Activated T-helper 17 cell treated with anti-CD3 and anti-CD28 coated beads, Interleukin-2, amount 50 U/mL, for 72 hours (primary cell): ENCODE measurements around the gene MID1IP1. TPM values are rescaled to one million over a fixed set of nuclear protein-coding genes. Genes with fewer than 3 reads are reported as not detected.

Experiments
- ATAC-seq: fragments of 150-1000 bp; cut with Tn5 transposase; replicated peaks from 2 replicates; pipeline ENCODE4 v1.10.0; 2021; ENCODE audit warnings: mild to moderate bottlenecking, moderate library complexity
- H3K27ac Mint-ChIP-seq: one replicate; pipeline ENCODE4 v1.8.0; 2022; ENCODE audit warnings: mixed read lengths
- H3K27me3 Mint-ChIP-seq: one replicate; pipeline ENCODE4 v1.8.0; 2022; ENCODE audit warnings: mixed read lengths
- H3K36me3 Mint-ChIP-seq: one replicate; pipeline ENCODE4 v1.8.0; 2022; ENCODE audit warnings: low read depth, mild to moderate bottlenecking, mixed read lengths
- H3K4me1 Mint-ChIP-seq: one replicate; pipeline ENCODE4 v1.8.0; 2022; ENCODE audit warnings: mixed read lengths
- H3K4me3 Mint-ChIP-seq: one replicate; pipeline ENCODE4 v1.8.0; 2022; ENCODE audit warnings: mild to moderate bottlenecking, mixed read lengths
- H3K9me3 Mint-ChIP-seq: one replicate; pipeline ENCODE4 v1.8.0; 2022; ENCODE audit warnings: mixed read lengths
- total RNA-seq, 2 donors: library from RNA; stranded (reverse); gene quantifications; one replicate each; pipeline ENCODE4 v1.2.3, GENCODE V29; 2022

Gene MID1IP1
- total RNA-seq, result 10 to 100 TPM; 37.9 to 54.0 TPM

- peak within 1 kb of the TSS; percentile 95 for H3K4me3 Mint-ChIP-seq
- H3K27me3 Mint-ChIP-seq, result no peaks in the 10 kb centered on the region
- no peaks in the 10 kb centered on the region for H3K9me3 Mint-ChIP-seq
- H3K36me3 Mint-ChIP-seq, result peaks cover 49% of the 10 kb centered on the region
- peak within 1 kb of the TSS; percentile 98 for H3K27ac Mint-ChIP-seq
- ATAC-seq, result peak; percentile 68
- no peaks in the 10 kb centered on the region for H3K4me1 Mint-ChIP-seq
Observed at GRCh38 chrX:38800981-38801845, at the start of gene MID1IP1. MID1IP1 (plus strand) TSS chrX:38801459; CDS start chrX:38804947, 3,488 bp downstream.

- Mint-ChIP-seq H3K9me3 (no peaks in the 10 kb centered on the region), H3K4me1 (no peaks in the 10 kb centered on the region), H3K36me3 (no peaks in the 10 kb centered on the region), H3K27ac (no peak overlapping the region), H3K4me3 (no peak overlapping the region), H3K27me3 (no peaks in the 10 kb centered on the region)
- ATAC-seq, result no peak
Observed at GRCh38 chrX:38754102-38754790, 47.0 kb upstream of the MID1IP1 start.

- no peaks in the 10 kb centered on the region for H3K9me3 Mint-ChIP-seq
- H3K36me3 Mint-ChIP-seq, result no peaks in the 10 kb centered on the region
- ATAC-seq, result no peak
- H3K27me3 Mint-ChIP-seq, result no peaks in the 10 kb centered on the region
- H3K4me3 Mint-ChIP-seq, result no peak overlapping the region
- H3K27ac Mint-ChIP-seq, result no peak overlapping the region
- no peaks in the 10 kb centered on the region for H3K4me1 Mint-ChIP-seq
Observed at GRCh38 chrX:38754818-38755718, 46.2 kb upstream of the MID1IP1 start.

GRCh38 chrX:38760883-38761282 is 40.4 kb upstream of the MID1IP1 start:
- Mint-ChIP-seq H3K36me3 (no peaks in the 10 kb centered on the region), H3K27ac (no peak overlapping the region), H3K27me3 (no peaks in the 10 kb centered on the region), H3K9me3 (no peaks in the 10 kb centered on the region), H3K4me3 (no peak overlapping the region), H3K4me1 (no peaks in the 10 kb centered on the region)
- no peak for ATAC-seq

- Mint-ChIP-seq H3K27me3 (no peaks in the 10 kb centered on the region), H3K9me3 (no peaks in the 10 kb centered on the region), H3K4me3 (no peak overlapping the region), H3K36me3 (no peaks in the 10 kb centered on the region), H3K27ac (no peak overlapping the region), H3K4me1 (no peaks in the 10 kb centered on the region)
- no peak for ATAC-seq
Observed at GRCh38 chrX:38768079-38768478, 33.2 kb upstream of the MID1IP1 start.

- H3K9me3 Mint-ChIP-seq, result no peaks in the 10 kb centered on the region
- H3K36me3 Mint-ChIP-seq, result no peaks in the 10 kb centered on the region
- no peak overlapping the region for H3K4me3 Mint-ChIP-seq
- ATAC-seq, result no peak
- no peaks in the 10 kb centered on the region for H3K27me3 Mint-ChIP-seq
- no peak overlapping the region for H3K27ac Mint-ChIP-seq
- no peaks in the 10 kb centered on the region for H3K4me1 Mint-ChIP-seq
Observed at GRCh38 chrX:38770152-38770551, 31.1 kb upstream of the MID1IP1 start.

- H3K27ac Mint-ChIP-seq, result no peak overlapping the region
- no peak overlapping the region for H3K4me3 Mint-ChIP-seq
- peak; percentile 40 for ATAC-seq
- no peaks in the 10 kb centered on the region for H3K9me3 Mint-ChIP-seq
- H3K36me3 Mint-ChIP-seq, result no peaks in the 10 kb centered on the region
- no peaks in the 10 kb centered on the region for H3K27me3 Mint-ChIP-seq
- H3K4me1 Mint-ChIP-seq, result no peaks in the 10 kb centered on the region
Observed at GRCh38 chrX:38774249-38774648, 27.0 kb upstream of the MID1IP1 start.

GRCh38 chrX:38796946-38797345 is 4.3 kb upstream of the MID1IP1 start:
- H3K36me3 Mint-ChIP-seq, result peaks cover 9% of the 10 kb centered on the region
- no peaks in the 10 kb centered on the region for H3K9me3 Mint-ChIP-seq
- no peak overlapping the region for H3K27ac Mint-ChIP-seq
- H3K27me3 Mint-ChIP-seq, result no peaks in the 10 kb centered on the region
- no peaks in the 10 kb centered on the region for H3K4me1 Mint-ChIP-seq
- H3K4me3 Mint-ChIP-seq, result no peak overlapping the region
- ATAC-seq, result no peak

GRCh38 chrX:38798956-38799355 is 2.3 kb upstream of the MID1IP1 start:
- Mint-ChIP-seq H3K27ac (no peak overlapping the region), H3K9me3 (no peaks in the 10 kb centered on the region), H3K27me3 (no peaks in the 10 kb centered on the region), H3K4me3 (no peak overlapping the region), H3K4me1 (no peaks in the 10 kb centered on the region), H3K36me3 (peaks cover 27% of the 10 kb centered on the region)
- no peak for ATAC-seq

GRCh38 chrX:38799995-38800580 is 1.2 kb upstream of the MID1IP1 start:
- Mint-ChIP-seq H3K9me3 (no peaks in the 10 kb centered on the region), H3K27me3 (no peaks in the 10 kb centered on the region), H3K27ac (no peak overlapping the region), H3K36me3 (peaks cover 38% of the 10 kb centered on the region), H3K4me1 (no peaks in the 10 kb centered on the region), H3K4me3 (no peak overlapping the region)
- no peak for ATAC-seq

- H3K27me3 Mint-ChIP-seq, result no peaks in the 10 kb centered on the region
- H3K4me1 Mint-ChIP-seq, result no peaks in the 10 kb centered on the region
- peak overlapping the region; percentile 95 for H3K4me3 Mint-ChIP-seq
- no peaks in the 10 kb centered on the region for H3K9me3 Mint-ChIP-seq
- no peak for ATAC-seq
- H3K36me3 Mint-ChIP-seq, result peaks cover 62% of the 10 kb centered on the region
- peak overlapping the region; percentile 98 for H3K27ac Mint-ChIP-seq
Observed at GRCh38 chrX:38803243-38803587, 2.0 kb downstream of the MID1IP1 start.

- H3K36me3 Mint-ChIP-seq, result peaks cover 62% of the 10 kb centered on the region
- no peaks in the 10 kb centered on the region for H3K27me3 Mint-ChIP-seq
- H3K4me1 Mint-ChIP-seq, result no peaks in the 10 kb centered on the region
- no peaks in the 10 kb centered on the region for H3K9me3 Mint-ChIP-seq
- H3K27ac Mint-ChIP-seq, result peak overlapping the region; percentile 98
- H3K4me3 Mint-ChIP-seq, result peak overlapping the region; percentile 95
- ATAC-seq, result peak; percentile 71
Observed at GRCh38 chrX:38803588-38804431, 2.6 kb downstream of the MID1IP1 start.

- Mint-ChIP-seq H3K27me3 (no peaks in the 10 kb centered on the region), H3K9me3 (no peaks in the 10 kb centered on the region), H3K4me3 (peak overlapping the region; percentile 95), H3K4me1 (no peaks in the 10 kb centered on the region), H3K27ac (peak overlapping the region; percentile 98), H3K36me3 (peaks cover 62% of the 10 kb centered on the region)
- ATAC-seq, result no peak
Observed at GRCh38 chrX:38804432-38804681, 3.1 kb downstream of the MID1IP1 start.
